ENCODE results near the gene STK38L.

GRCh38 chr12:27217590-27217989, 26.5 kb upstream of the STK38L start:
- no peak for TF ChIP-seq CTCF (IDR thresholded peaks at IDR 0.05 in 8 of 11, conservative IDR thresholded peaks at IDR 0.05 in 3 of 11)
- no peak for TF ChIP-seq POLR2AphosphoS5 (IDR thresholded peaks at IDR 0.05)

All from spleen (tissue), 7 donors.